ENCODE results near the gene NR1H3. TPM values are rescaled to one million over a fixed set of nuclear protein-coding genes. Genes with fewer than 3 reads are reported as not detected.

NR1H3 gene
- total and polyA plus RNA-seq, 2 of the 4 experiments (the other 2 are of a cell fraction): 9.1 to 13.6 TPM

DNA sequence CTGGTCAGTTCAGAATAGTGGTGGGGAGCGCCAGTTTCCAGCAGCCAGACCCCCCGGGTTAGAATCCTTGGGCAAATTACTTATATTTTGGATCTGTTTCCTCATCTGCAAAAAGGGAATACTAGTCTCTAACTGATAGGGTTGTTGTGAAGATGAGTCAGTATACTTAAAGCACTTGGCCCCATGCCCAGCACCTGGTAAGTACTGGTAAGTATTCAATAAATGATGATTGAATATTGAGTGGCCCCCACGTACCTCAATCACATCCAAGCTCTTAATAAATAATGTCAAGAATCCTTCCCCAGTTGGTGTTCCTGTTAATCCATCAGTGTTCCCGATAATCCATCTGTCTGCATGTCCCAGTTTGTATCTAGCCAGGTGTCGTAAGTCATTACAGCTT is 21.3 kb upstream of the NR1H3 start:
- ATAC-seq (ENCODE audit: low read depth) (no peak), DNase-seq (peak; percentile 68)
- peaks cover 4 to 37% of the 10 kb centered on the region in 2 experiments; a peak in 3 of 4 replicates for H3K79me1 ChIP-seq (ENCODE audit: low read depth in 1 of 2, low read length in 2 of 2)
- in situ Hi-C loops (cut with MboI; ENCODE audit: low sequenced_read_pairs) (no loop called here), dilution Hi-C loops (cut with HindIII; ENCODE audit: low sequenced_read_pairs, unreplicated experiment) (no loop called here), intact Hi-C loops (cut with micrococcal nuclease) (no loop called here)
- no peaks in the 10 kb centered on the region for H3K27me3 ChIP-seq (ENCODE audit: control insufficient read depth, insufficient read depth, low read length)
- peaks cover 4% of the 10 kb centered on the region; the same call in 1 of the 2 replicates for H3K9me1 ChIP-seq (ENCODE audit: insufficient read depth, low read length)
- H3K36me3 ChIP-seq (ENCODE audit: control insufficient read depth, insufficient read depth, low read length): peaks cover 46% of the 10 kb centered on the region
- BruUV-seq (replicated peaks): TSS peak; percentile 32
- H2AK5ac ChIP-seq (ENCODE audit: low read depth, low read length): no peak overlapping the region
- H4K8ac ChIP-seq (ENCODE audit: low read depth in 2 of 2, low read length in 2 of 2): no peak overlapping the region
- H4K20me1 ChIP-seq (ENCODE audit: insufficient read depth, low read length): no peaks in the 10 kb centered on the region; the same call in 1 of the 2 replicates
- H3K27ac ChIP-seq (ENCODE audit: insufficient read depth, low read length): no peak overlapping the region
- no peak overlapping the region for H2BK20ac ChIP-seq (ENCODE audit: low read depth, low read length)
- no peak overlapping the region for H3K4me3 ChIP-seq (ENCODE audit: insufficient read depth, low read depth, low read length)
- H3K56ac ChIP-seq (ENCODE audit: extremely low read depth, insufficient read depth, low read length): no peak overlapping the region
- H3K14ac ChIP-seq (replicated peaks; ENCODE audit: low read depth, low read length): no peak overlapping the region
- H2BK15ac ChIP-seq (ENCODE audit: low read depth, low read length): no peak overlapping the region
- H3K9ac ChIP-seq (ENCODE audit: low read depth, low read length): no peak overlapping the region
- ChIA-PET CTCF (interaction anchor here (1.1 kb wide), 1 partner anchor 21 kb away, joined by 3 read pairs; the partner anchor contains the start of gene DDB2), POLR2A (ENCODE audit: unreplicated experiment) (no interaction called here)
- no peak overlapping the region for H4K91ac ChIP-seq (ENCODE audit: insufficient read depth, low read depth, low read length)
- no peak overlapping the region for H2AK9ac ChIP-seq (replicated peaks; ENCODE audit: low read depth, low read length, poor library complexity)
- TF ChIP-seq RAD21 (IDR thresholded peaks at IDR 0.05; ENCODE audit: low read length) (no peak), SMC3 (IDR thresholded peaks at IDR 0.05; ENCODE audit: low read depth, low read length) (no peak), FOS (IDR thresholded peaks at IDR 0.05; ENCODE audit: low read depth, low read length) (no peak), MXI1 (IDR thresholded peaks at IDR 0.05; ENCODE audit: borderline replicate concordance, low read depth, low read length) (no peak), CEBPB (IDR thresholded peaks at IDR 0.05; ENCODE audit: low read depth, low read length) (no peak), MAZ (IDR thresholded peaks at IDR 0.05; ENCODE audit: borderline replicate concordance, low read depth, low read length) (no peak), MAFK (IDR thresholded peaks at IDR 0.05; ENCODE audit: low read depth, low read length) (no peak), RCOR1 (IDR thresholded peaks at IDR 0.05; ENCODE audit: insufficient replicate concordance, low read length) (no peak), CHD1 (IDR thresholded peaks at IDR 0.05; ENCODE audit: low read depth, low read length) (no peak)
- TF ChIP-seq, protein P1, sequence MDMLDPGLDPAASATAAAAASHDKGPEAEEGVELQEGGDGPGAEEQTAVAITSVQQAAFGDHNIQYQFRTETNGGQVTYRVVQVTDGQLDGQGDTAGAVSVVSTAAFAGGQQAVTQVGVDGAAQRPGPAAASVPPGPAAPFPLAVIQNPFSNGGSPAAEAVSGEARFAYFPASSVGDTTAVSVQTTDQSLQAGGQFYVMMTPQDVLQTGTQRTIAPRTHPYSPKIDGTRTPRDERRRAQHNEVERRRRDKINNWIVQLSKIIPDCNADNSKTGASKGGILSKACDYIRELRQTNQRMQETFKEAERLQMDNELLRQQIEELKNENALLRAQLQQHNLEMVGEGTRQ (IDR thresholded peaks at IDR 0.05; ENCODE audit: low read depth, low read length): no peak
- TF ChIP-seq, protein P2, sequence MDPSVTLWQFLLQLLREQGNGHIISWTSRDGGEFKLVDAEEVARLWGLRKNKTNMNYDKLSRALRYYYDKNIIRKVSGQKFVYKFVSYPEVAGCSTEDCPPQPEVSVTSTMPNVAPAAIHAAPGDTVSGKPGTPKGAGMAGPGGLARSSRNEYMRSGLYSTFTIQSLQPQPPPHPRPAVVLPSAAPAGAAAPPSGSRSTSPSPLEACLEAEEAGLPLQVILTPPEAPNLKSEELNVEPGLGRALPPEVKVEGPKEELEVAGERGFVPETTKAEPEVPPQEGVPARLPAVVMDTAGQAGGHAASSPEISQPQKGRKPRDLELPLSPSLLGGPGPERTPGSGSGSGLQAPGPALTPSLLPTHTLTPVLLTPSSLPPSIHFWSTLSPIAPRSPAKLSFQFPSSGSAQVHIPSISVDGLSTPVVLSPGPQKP (IDR thresholded peaks at IDR 0.05; ENCODE audit: borderline replicate concordance, low read depth, low read length): no peak
- H3K23ac ChIP-seq (ENCODE audit: low read depth, low read length): no peak overlapping the region
- H2BK120ac ChIP-seq (ENCODE audit: low read depth, low read length): no peak overlapping the region
- no peak overlapping the region for H4K5ac ChIP-seq (ENCODE audit: low read depth, low read length)
- H3K4me2 ChIP-seq (ENCODE audit: low read depth, low read length): no peak overlapping the region
- H3K18ac ChIP-seq (ENCODE audit: low read depth, low read length): no peak overlapping the region
- no CpG with 5 or more reads among the region's 5 CpGs for WGBS, 2 experiments (ENCODE audit: extremely low coverage in 2 of 2, insufficient read length in 1 of 2)
- peaks cover 14% of the 10 kb centered on the region for H3K4me1 ChIP-seq (ENCODE audit: control insufficient read depth, insufficient read depth, low read length)
- no peak overlapping the region for H2AFZ ChIP-seq (replicated peaks; ENCODE audit: low read length, poor library complexity)
- H3K9me3 ChIP-seq (ENCODE audit: control insufficient read depth, insufficient read depth, low read length): no peaks in the 10 kb centered on the region
- no peak overlapping the region for H2BK5ac ChIP-seq (ENCODE audit: low read depth, low read length, poor library complexity, severe bottlenecking)
- no peak overlapping the region for H3K4ac ChIP-seq (ENCODE audit: low read depth, low read length)
